HepG2 (cell line): ENCODE measurements around the gene ODAD4. TPM values are rescaled to one million over a fixed set of nuclear protein-coding genes. Genes with fewer than 3 reads are reported as not detected.
A peak's percentile ranks its signal among the peaks of the same experiment; 100 is the strongest.

Source experiments
- ISX ChIP-seq: sonication (generic); formaldehyde crosslinking; conservative IDR thresholded peaks from 2 replicates; pipeline ENCODE4 v1.5.0; 2020; ENCODE audit warnings: missing genetic modification reagents
- PLRG1 ChIP-seq: fragments of 450-650 bp; conservative IDR thresholded peaks from 2 replicates; pipeline ENCODE4 v1.6.1; 2016
- POLR2A ChIP-seq, 2 experiments: IDR thresholded peaks; 2 replicates each; pipeline ENCODE4 v1.6.1; 2011; ENCODE audit warnings: low read depth in 2 of 2, low read length in 2 of 2, mild to moderate bottlenecking in 1 of 2, moderate library complexity in 1 of 2; ENCODE audit not compliant: insufficient read depth in 1 of 2
- REL ChIP-seq: sonication (generic); formaldehyde crosslinking; conservative IDR thresholded peaks from 2 replicates; pipeline ENCODE4 v1.8.0; 2022; ENCODE audit warnings: mild to moderate bottlenecking, missing genetic modification reagents, moderate library complexity
- RFX1 ChIP-seq: fragments of 450-650 bp; IDR thresholded peaks from 2 replicates; pipeline ENCODE4 v1.6.1; 2017
- WIZ ChIP-seq: sonication (generic); formaldehyde crosslinking; IDR thresholded peaks from 2 replicates; pipeline ENCODE4 v1.5.1; 2020; ENCODE audit warnings: mild to moderate bottlenecking, missing genetic modification reagents
- ZNF562 ChIP-seq: sonication (generic); formaldehyde crosslinking; IDR thresholded peaks from 2 replicates; pipeline ENCODE4 v1.8.0; 2022; ENCODE audit warnings: missing genetic modification reagents, borderline replicate concordance
- polyA plus RNA-seq, 8 experiments: library from polyadenylated mRNA; depleted of rRNA in 3 of 8; stranded (reverse) in 7 of 8; unstranded in 1 of 8; fragments of >200 nt; fragmentation: Illumina TruSeq in 4 of 8; extraction: Trizol in 4 of 8; gene quantifications; 2 replicates each; pipeline versions ENCODE4 v1.2.1 to v1.2.3, GENCODE V29; 2011 to 2016; ENCODE audit warnings: low read depth in 4 of 8, missing spikeins in 1 of 8, mixed read lengths in 1 of 8; ENCODE audit not compliant: insufficient read depth in 1 of 8
- total RNA-seq, 5 experiments: library from RNA; depleted of rRNA; stranded (reverse); fragments of >200 nt; fragmentation: Illumina TruSeq; extraction: Trizol; gene quantifications; 2 replicates each; pipeline ENCODE4 v1.2.3, GENCODE V29; 2016; ENCODE audit warnings: low read depth in 1 of 5
- TF ChIP-seq, protein P1 (sequence below): sonication (generic); formaldehyde crosslinking; IDR thresholded peaks from 2 replicates; pipeline ENCODE4 v1.4.0; 2020; ENCODE audit warnings: mild to moderate bottlenecking, missing genetic modification reagents
- TF ChIP-seq, protein P2 (sequence below): sonication (generic); formaldehyde crosslinking; IDR thresholded peaks from 2 replicates; pipeline ENCODE4 v1.8.1; 2023; ENCODE audit warnings: mild to moderate bottlenecking, missing genetic modification reagents
- TF ChIP-seq, protein P3 (sequence below): sonication (generic); formaldehyde crosslinking; IDR thresholded peaks from 2 replicates; pipeline ENCODE4 v1.5.1; 2020; ENCODE audit warnings: missing genetic modification reagents, mild to moderate bottlenecking, borderline replicate concordance
- TF ChIP-seq, protein P4 (sequence below): sonication (generic); formaldehyde crosslinking; IDR thresholded peaks from 2 replicates; pipeline ENCODE4 v1.8.1; 2022; ENCODE audit warnings: low read depth, mild to moderate bottlenecking, missing genetic modification reagents
- TF ChIP-seq, protein P5 (sequence below): sonication (generic); formaldehyde crosslinking; IDR thresholded peaks from 2 replicates; pipeline ENCODE4 v1.5.1; 2020; ENCODE audit warnings: missing genetic modification reagents, mild to moderate bottlenecking, borderline replicate concordance

ODAD4 gene
- total and polyA plus RNA-seq, 2 of the 13 experiments (the other 11 are each of a cell fraction or from before 2014, with no cell fraction given): 0.48 to 0.53 TPM

DNA sequence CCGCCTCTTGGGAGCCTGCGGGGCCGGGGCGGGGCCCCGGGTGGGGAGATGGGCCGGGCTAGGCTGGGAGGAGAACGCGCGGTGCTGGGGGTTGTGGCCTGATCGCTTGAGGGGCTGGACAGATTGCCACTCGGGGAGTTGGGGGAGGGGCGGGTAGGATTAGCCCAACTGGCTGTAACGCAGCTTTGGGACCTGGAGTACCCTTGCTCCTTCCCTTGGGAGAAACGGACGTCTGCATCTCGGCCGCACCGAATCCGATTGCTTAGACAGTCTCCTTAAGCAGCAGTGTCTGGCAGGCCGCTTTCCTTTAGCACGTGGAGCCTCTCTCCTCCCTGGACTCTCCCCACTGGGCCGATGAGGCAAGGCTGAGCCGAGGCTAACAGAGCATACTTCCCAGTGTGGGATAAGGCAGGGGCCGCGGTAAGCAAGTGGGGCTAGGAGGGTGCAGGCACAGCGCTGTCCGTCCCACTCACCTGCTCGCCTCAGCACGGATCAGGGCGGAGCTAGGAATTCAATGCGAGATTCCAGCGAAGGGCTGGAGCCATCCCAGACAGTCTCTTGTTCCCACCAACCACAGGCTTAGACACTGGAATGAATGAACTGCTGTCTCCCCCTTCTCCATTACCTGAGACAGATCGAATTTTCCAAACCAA, 11.1 kb upstream of the ODAD4 start (continued):
- TF ChIP-seq, protein P1, sequence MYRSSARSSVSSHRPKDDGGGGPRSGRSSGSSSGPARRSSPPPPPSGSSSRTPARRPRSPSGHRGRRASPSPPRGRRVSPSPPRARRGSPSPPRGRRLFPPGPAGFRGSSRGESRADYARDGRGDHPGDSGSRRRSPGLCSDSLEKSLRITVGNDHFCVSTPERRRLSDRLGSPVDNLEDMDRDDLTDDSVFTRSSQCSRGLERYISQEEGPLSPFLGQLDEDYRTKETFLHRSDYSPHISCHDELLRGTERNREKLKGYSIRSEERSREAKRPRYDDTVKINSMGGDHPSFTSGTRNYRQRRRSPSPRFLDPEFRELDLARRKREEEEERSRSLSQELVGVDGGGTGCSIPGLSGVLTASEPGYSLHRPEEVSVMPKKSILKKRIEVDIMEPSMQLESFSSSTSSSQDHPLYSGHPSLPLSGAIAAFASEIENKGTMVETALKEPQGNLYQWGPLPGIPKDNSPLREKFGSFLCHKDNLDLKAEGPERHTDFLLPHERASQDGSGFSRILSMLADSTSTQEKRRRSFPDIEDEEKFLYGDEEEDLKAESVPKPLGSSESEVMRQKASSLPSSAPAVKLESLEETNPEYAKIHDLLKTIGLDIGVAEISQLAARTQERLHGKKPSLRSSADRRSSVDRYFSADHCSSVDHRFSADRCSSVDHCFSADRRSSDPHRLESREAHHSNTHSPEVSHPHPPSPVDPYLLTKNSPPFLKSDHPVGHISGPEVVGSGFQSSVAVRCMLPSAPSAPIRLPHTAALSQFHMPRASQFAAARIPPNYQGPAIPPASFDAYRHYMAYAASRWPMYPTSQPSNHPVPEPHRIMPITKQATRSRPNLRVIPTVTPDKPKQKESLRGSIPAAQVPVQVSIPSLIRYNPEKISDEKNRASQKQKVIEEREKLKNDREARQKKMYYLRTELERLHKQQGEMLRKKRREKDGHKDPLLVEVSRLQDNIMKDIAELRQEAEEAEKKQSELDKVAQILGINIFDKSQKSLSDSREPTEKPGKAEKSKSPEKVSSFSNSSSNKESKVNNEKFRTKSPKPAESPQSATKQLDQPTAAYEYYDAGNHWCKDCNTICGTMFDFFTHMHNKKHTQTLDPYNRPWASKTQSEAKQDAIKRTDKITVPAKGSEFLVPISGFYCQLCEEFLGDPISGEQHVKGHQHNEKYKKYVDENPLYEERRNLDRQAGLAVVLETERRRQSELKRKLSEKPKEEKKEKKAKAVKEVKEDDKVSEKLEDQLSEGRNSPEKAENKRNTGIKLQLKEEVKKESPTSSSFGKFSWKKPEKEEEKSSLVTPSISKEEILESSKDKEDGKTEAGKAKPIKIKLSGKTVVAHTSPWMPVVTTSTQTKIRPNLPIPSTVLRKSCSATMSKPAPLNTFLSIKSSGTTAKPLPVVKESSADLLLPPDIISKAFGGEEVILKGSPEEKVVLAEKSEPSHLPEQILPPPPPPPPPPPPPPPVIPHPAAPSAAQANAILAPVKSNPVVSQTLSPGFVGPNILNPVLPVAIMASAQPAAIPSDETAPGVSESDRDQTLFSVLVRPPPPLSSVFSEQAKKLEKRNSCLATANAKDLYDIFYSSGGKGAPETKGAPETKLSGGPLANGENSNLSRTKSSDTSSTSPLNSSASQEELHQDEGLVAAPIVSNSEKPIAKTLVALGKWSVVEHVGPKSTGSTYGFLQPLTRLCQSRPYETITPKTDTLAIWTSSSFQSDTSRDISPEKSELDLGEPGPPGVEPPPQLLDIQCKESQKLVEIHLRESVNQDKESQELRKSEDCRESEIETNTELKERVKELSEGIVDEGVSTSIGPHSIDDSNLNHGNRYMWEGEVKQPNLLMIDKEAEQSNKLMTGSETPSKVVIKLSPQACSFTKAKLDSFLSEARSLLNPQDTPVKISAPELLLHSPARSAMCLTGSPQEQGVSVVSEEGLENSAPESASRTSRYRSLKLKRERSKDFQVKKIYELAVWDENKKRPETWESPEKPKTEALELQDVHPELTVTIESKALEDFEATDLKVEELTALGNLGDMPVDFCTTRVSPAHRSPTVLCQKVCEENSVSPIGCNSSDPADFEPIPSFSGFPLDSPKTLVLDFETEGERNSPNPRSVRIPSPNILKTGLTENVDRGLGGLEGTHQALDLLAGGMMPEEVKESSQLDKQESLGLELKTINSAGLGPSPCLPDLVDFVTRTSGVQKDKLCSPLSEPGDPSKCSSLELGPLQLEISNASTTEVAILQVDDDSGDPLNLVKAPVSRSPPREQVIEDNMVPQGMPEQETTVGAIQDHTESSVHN (CRISPR knock-in tag): 0 out of 2 replicates have a peak, but pooled peaks have one; percentile 41
- TF ChIP-seq ZNF562 (CRISPR knock-in tag) (no peak), POLR2A (IDR thresholded peaks at IDR 0.05; ENCODE audit: insufficient read depth in 1 of 2, low read depth in 2 of 2, low read length in 2 of 2) (peak; percentile 38 to 66; a peak in 2 of 4 replicates), RFX1 (no peak), WIZ (CRISPR knock-in tag) (peak; percentile 31; the same call in 1 of the 2 replicates), REL (no peak), ISX (CRISPR knock-in tag) (no peak), PLRG1 (no peak)
- TF ChIP-seq, protein P2, sequence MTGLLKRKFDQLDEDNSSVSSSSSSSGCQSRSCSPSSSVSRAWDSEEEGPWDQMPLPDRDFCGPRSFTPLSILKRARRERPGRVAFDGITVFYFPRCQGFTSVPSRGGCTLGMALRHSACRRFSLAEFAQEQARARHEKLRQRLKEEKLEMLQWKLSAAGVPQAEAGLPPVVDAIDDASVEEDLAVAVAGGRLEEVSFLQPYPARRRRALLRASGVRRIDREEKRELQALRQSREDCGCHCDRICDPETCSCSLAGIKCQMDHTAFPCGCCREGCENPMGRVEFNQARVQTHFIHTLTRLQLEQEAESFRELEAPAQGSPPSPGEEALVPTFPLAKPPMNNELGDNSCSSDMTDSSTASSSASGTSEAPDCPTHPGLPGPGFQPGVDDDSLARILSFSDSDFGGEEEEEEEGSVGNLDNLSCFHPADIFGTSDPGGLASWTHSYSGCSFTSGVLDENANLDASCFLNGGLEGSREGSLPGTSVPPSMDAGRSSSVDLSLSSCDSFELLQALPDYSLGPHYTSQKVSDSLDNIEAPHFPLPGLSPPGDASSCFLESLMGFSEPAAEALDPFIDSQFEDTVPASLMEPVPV: 0 out of 2 replicates have a peak, but pooled peaks have one; percentile 14
- TF ChIP-seq, protein P3, sequence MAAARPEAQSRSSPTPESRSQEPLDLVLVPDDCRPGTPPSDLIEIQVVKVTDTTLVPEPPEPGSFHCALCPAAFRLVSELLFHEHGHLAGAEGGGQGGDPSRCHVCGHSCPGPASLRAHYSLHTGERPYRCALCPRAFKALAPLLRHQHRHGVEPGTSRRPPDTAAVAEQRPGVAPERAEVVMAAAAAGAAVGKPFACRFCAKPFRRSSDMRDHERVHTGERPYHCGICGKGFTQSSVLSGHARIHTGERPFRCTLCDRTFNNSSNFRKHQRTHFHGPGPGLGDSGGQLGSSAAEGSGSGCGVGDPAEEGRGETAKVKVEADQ: peak; percentile 7; the same call in 1 of the 2 replicates
- TF ChIP-seq, protein P4, sequence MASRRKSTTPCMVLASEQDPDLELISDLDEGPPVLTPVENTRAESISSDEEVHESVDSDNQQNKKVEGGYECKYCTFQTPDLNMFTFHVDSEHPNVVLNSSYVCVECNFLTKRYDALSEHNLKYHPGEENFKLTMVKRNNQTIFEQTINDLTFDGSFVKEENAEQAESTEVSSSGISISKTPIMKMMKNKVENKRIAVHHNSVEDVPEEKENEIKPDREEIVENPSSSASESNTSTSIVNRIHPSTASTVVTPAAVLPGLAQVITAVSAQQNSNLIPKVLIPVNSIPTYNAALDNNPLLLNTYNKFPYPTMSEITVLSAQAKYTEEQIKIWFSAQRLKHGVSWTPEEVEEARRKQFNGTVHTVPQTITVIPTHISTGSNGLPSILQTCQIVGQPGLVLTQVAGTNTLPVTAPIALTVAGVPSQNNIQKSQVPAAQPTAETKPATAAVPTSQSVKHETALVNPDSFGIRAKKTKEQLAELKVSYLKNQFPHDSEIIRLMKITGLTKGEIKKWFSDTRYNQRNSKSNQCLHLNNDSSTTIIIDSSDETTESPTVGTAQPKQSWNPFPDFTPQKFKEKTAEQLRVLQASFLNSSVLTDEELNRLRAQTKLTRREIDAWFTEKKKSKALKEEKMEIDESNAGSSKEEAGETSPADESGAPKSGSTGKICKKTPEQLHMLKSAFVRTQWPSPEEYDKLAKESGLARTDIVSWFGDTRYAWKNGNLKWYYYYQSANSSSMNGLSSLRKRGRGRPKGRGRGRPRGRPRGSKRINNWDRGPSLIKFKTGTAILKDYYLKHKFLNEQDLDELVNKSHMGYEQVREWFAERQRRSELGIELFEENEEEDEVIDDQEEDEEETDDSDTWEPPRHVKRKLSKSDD: peak; percentile 72
- TF ChIP-seq, protein P5, sequence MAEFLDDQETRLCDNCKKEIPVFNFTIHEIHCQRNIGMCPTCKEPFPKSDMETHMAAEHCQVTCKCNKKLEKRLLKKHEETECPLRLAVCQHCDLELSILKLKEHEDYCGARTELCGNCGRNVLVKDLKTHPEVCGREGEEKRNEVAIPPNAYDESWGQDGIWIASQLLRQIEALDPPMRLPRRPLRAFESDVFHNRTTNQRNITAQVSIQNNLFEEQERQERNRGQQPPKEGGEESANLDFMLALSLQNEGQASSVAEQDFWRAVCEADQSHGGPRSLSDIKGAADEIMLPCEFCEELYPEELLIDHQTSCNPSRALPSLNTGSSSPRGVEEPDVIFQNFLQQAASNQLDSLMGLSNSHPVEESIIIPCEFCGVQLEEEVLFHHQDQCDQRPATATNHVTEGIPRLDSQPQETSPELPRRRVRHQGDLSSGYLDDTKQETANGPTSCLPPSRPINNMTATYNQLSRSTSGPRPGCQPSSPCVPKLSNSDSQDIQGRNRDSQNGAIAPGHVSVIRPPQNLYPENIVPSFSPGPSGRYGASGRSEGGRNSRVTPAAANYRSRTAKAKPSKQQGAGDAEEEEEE (CRISPR knock-in tag): peak; percentile 95; the same call in 1 of the 2 replicates
